Endodermal cell (in vitro differentiated cells): ENCODE results near the gene PRDM16. TPM values are rescaled to one million over a fixed set of nuclear protein-coding genes. Genes with fewer than 3 reads are reported as not detected.
A peak's percentile ranks its signal among the peaks of the same experiment; 100 is the strongest.

ENCODE experiments used
- DNase-seq: peaks from one replicate; pipeline ENCODE4 v3.0.0-alpha.2; 2017
- H3K27ac ChIP-seq: 2 replicates; pipeline ENCODE4 v1.5.1; 2013; ENCODE audit warnings: mild to moderate bottlenecking, low read depth, low read length, moderate library complexity
- H3K27me3 ChIP-seq: 2 replicates; pipeline ENCODE4 v1.6.1; 2013; ENCODE audit warnings: mild to moderate bottlenecking, low read length, moderate library complexity; ENCODE audit not compliant: insufficient read depth, control insufficient read depth, poor library complexity, severe bottlenecking
- H3K36me3 ChIP-seq: 2 replicates; pipeline ENCODE4 v1.7.0; 2013; ENCODE audit warnings: mild to moderate bottlenecking, low read length, moderate library complexity; ENCODE audit not compliant: control insufficient read depth, insufficient read depth
- H3K4me1 ChIP-seq: one replicate; pipeline ENCODE4 v1.7.0; 2013; ENCODE audit warnings: low read length; ENCODE audit not compliant: control insufficient read depth, insufficient read depth
- H3K4me3 ChIP-seq: 2 replicates; pipeline ENCODE4 v1.5.1; 2013; ENCODE audit warnings: mild to moderate bottlenecking, low read length, moderate library complexity
- H3K9ac ChIP-seq: 2 replicates; pipeline ENCODE4 v1.6.1; 2013; ENCODE audit warnings: mild to moderate bottlenecking, low read length, moderate library complexity; ENCODE audit not compliant: poor library complexity, severe bottlenecking; ENCODE audit errors: extremely low read depth
- H3K9me3 ChIP-seq: 2 replicates; pipeline ENCODE4 v1.6.1; 2013; ENCODE audit warnings: mild to moderate bottlenecking, low read length, moderate library complexity; ENCODE audit not compliant: control insufficient read depth
- H3K27ac Mint-ChIP-seq: 2 replicates; pipeline ENCODE4 v1.8.0; 2020; ENCODE audit warnings: mixed read lengths
- H3K27me3 Mint-ChIP-seq: 2 replicates; pipeline ENCODE4 v1.8.0; 2021; ENCODE audit warnings: mild to moderate bottlenecking, mixed read lengths; ENCODE audit not compliant: insufficient read depth
- H3K36me3 Mint-ChIP-seq: 2 replicates; pipeline ENCODE4 v1.8.0; 2020; ENCODE audit warnings: low read depth, mixed read lengths
- H3K4me1 Mint-ChIP-seq: 2 replicates; pipeline ENCODE4 v1.8.0; 2020; ENCODE audit warnings: mixed read lengths
- H3K4me3 Mint-ChIP-seq: 2 replicates; pipeline ENCODE4 v1.8.0; 2020; ENCODE audit warnings: mild to moderate bottlenecking, moderate library complexity, mixed read lengths
- H3K9me3 Mint-ChIP-seq: 2 replicates; pipeline ENCODE4 v1.8.0; 2020; ENCODE audit warnings: mild to moderate bottlenecking, mixed read lengths
- CTCF ChIP-seq: fragments of 200-600 bp; sonication (generic); conservative IDR thresholded peaks from 2 replicates; pipeline ENCODE4 v1.5.0; 2021; ENCODE audit warnings: antibody characterized with exemption, mild to moderate bottlenecking
- WGBS, 2 experiments: methylation state at CpG; one replicate each; pipeline versions ENCODE4 v1.1.5 to v1.1.7; 2013; ENCODE audit warnings: missing lambda C conversion rate in 2 of 2, mixed read lengths in 1 of 2; ENCODE audit not compliant: insufficient coverage in 1 of 2, insufficient read length in 1 of 2; 5-methylcytosine and 5-hydroxymethylcytosine counted together
- total RNA-seq, 2 donors: library from RNA; stranded (reverse); fragmentation: NEBNext Ultra II Directional in 1 of 2; extraction: Animal tissue kit (Norgen Biotek cat#: 25700) in 1 of 2; gene quantifications; 2 replicates in 1 of 2; 3 replicates in 1 of 2; pipeline ENCODE4 v1.2.1, GENCODE V29; 2021

PRDM16 gene
- total RNA-seq, 2 donors from 2014 or later = 2.1 to 4.0 TPM

GRCh38 chr1:3219791-3220467, 150.9 kb downstream of the PRDM16 start:
- peak overlapping the region; percentile 81 for H3K27ac ChIP-seq
- H3K36me3 ChIP-seq = no peaks in the 10 kb centered on the region
- no peak overlapping the region for H3K4me3 ChIP-seq
- H3K27ac Mint-ChIP-seq = no peak overlapping the region
- TF ChIP-seq CTCF = no peak
- no peaks in the 10 kb centered on the region for H3K36me3 Mint-ChIP-seq
- H3K27me3 ChIP-seq = no peaks in the 10 kb centered on the region
- no peaks in the 10 kb centered on the region for H3K9me3 Mint-ChIP-seq
- H3K9ac ChIP-seq = no peak overlapping the region
- 92 to 93% methylated on average over 26 to 32 of the region's 32 CpGs for WGBS, 2 experiments
- peaks cover 2% of the 10 kb centered on the region for H3K4me1 Mint-ChIP-seq
- DNase-seq = no peak
- no peaks in the 10 kb centered on the region for H3K4me1 ChIP-seq
- H3K27me3 Mint-ChIP-seq = no peaks in the 10 kb centered on the region
- no peak overlapping the region for H3K4me3 Mint-ChIP-seq
- H3K9me3 ChIP-seq = no peaks in the 10 kb centered on the region

- H3K36me3 Mint-ChIP-seq = no peaks in the 10 kb centered on the region
- TF ChIP-seq CTCF = no peak
- 88 to 91% methylated on average over 22 to 24 of the region's 24 CpGs for WGBS, 2 experiments
- H3K27ac Mint-ChIP-seq = no peak overlapping the region
- no peaks in the 10 kb centered on the region for H3K9me3 Mint-ChIP-seq
- H3K9me3 ChIP-seq = no peaks in the 10 kb centered on the region
- H3K4me3 ChIP-seq = no peak overlapping the region
- H3K9ac ChIP-seq = no peak overlapping the region
- H3K27me3 ChIP-seq = no peaks in the 10 kb centered on the region
- no peak overlapping the region for H3K4me3 Mint-ChIP-seq
- DNase-seq = no peak
- H3K4me1 ChIP-seq = no peaks in the 10 kb centered on the region
- no peaks in the 10 kb centered on the region for H3K36me3 ChIP-seq
- peaks cover 2% of the 10 kb centered on the region for H3K4me1 Mint-ChIP-seq
- H3K27me3 Mint-ChIP-seq = no peaks in the 10 kb centered on the region
- H3K27ac ChIP-seq = no peak overlapping the region
These were observed 152.4 kb downstream of the PRDM16 start for GRCh38 chr1:3221112-3222041.

GRCh38 chr1:3222042-3222692, 153.2 kb downstream of the PRDM16 start:
- H3K4me1 ChIP-seq = no peaks in the 10 kb centered on the region
- no peak overlapping the region for H3K4me3 ChIP-seq
- no peak overlapping the region for H3K4me3 Mint-ChIP-seq
- H3K36me3 Mint-ChIP-seq = no peaks in the 10 kb centered on the region
- H3K27me3 ChIP-seq = no peaks in the 10 kb centered on the region
- no peak for TF ChIP-seq CTCF
- no peak overlapping the region for H3K27ac ChIP-seq
- no peak overlapping the region for H3K9ac ChIP-seq
- no peaks in the 10 kb centered on the region for H3K9me3 Mint-ChIP-seq
- peaks cover 2% of the 10 kb centered on the region for H3K4me1 Mint-ChIP-seq
- H3K9me3 ChIP-seq = no peaks in the 10 kb centered on the region
- H3K36me3 ChIP-seq = no peaks in the 10 kb centered on the region
- no peak overlapping the region for H3K27ac Mint-ChIP-seq
- DNase-seq = peak; percentile 71
- WGBS, 2 experiments = 44 to 70% methylated on average over 3 to 16 of the region's 16 CpGs
- no peaks in the 10 kb centered on the region for H3K27me3 Mint-ChIP-seq
